Measurements from ENCODE around the gene KRTAP16-1. TPM values are rescaled to one million over a fixed set of nuclear protein-coding genes. Genes with fewer than 3 reads are reported as not detected.
"Not testable (repeated sequence)": the region's sequence is repeated elsewhere in the genome, so short reads cannot be mapped to it uniquely, and the experiment has no call there.

Gene KRTAP16-1
- polyA plus RNA-seq (ENCODE audit: insufficient read length): not detected

DNA sequence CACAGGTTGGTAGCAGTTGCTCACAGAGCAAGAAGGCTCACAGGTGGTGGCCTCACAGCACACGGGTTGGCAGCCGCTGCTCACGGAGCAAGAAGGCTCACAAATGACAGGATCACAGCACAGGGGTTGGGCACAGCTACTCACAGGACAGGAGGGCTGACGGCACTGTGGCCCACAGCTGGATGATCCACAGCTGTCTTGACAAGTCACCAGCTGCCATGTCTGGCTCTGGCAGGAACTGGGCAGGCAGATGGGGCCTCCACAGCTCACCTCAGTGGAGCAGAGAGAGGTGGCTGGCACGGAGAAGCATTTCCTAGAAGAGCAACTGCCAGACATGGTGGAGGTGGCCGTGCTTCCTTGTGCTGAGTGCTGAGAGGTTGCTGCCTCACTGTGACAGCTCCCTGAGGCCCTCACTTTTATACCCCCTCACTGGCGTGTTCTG is at the start of gene KRTAP16-1:
TSS of gene KRTAP16-1 (minus strand) at position 392 of the 442 bp plus-strand sequence. CDS start at position 336, 56 bp downstream.
- no peak for DNase-seq (ENCODE audit: low read depth)

- no peak for DNase-seq (ENCODE audit: low read depth)
These were observed 45.4 kb upstream of the KRTAP16-1 start for GRCh38 chr17:41354536-41354935.

GRCh38 chr17:41352597-41353366 is 43.7 kb upstream of the KRTAP16-1 start:
- DNase-seq (ENCODE audit: low read depth): no peak

GRCh38 chr17:41351177-41351576 is 42.1 kb upstream of the KRTAP16-1 start:
- no peak for DNase-seq (ENCODE audit: low read depth)

DNA sequence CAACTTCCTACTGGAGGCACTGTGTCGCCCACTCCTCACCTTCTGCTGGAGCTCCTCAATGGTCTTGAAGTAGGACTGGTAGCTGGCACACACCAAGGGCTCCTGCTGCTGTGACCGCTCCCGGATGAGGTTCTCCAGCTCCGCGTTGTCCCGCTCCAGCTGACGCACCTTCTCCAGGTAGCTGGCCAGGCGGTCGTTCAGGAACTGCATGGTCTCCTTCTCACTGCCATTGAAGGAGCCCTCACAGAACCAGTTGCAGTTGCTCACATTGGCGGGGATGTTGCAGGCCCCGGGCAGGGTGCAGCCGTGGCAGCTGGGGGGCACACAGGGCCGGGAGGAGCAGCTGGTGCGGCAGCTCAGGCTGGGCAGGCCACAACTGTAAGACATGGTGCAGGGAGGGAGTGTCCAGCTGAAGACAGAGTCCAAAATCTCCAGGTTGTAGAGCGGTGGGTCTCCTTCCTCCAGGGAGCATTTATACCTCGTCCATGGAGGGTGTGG is 41.3 kb upstream of the KRTAP16-1 start, which contains the start of gene KRT33A:
TSS of gene KRT33A (minus strand) at position 448 of the 498 bp plus-strand sequence. CDS start at position 387, 61 bp downstream.
- DNase-seq (ENCODE audit: low read depth): not testable (repeated sequence)

DNA sequence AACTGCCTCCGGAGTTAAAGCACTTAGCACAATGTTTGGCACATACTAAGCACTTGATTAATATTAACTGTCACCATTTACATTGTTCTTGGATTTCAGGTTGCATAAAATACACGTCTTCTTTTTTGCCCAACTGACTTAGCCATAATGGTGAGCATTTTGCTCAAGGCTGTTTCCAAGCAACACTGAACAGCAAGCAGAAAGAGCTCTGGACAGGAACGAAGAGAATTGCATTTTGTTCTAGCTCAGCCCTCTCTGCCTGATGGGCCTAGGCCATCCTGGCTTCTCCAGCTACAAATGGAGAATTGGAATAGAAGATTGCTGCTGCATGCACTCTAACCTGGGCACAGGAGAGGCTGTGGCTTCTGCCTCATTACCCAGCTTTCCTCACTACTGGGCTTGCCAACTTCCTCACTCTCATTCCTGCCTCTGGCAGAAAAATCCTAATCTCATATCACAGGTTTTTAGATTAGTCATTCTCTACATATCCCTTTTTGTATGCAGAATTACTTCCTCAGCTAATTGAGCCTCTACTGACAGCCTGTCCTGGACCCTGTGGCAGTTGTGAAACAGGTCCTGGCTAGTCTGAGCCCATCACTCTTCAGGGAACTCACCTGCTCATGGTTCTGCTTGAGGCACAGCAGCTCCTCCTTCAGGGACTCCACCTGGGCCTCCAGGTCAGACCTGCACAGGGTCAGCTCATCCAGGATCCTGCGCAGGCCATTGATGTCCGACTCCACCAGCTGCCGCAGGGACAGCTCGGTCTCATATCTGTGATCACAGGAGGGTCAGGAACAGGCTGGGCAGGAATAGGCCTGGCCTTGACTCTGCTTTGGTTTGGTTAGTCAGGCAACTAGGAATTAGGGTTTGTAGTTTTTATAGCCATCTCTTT is 39.0 kb upstream of the KRTAP16-1 start:
- DNase-seq (ENCODE audit: low read depth): no peak

DNA sequence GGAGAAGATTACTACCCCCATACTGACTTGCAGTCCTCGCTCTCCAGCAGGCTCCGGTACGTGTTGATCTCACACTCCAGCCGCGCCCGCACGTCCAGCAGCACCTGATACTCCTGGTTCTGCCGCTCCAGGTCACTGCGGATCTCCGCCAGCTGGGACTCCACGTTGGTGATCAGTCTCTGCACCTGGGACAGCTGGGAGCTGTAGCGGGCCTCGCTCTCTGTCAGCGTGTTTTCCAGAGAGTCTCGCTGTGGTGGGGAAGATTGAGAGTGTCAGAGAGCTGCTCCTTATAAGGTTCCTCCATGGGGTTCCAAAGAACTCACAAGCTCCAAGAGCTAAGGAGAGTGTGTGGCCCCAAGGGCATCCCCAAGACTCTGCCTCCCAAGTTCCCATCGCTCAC is 37.3 kb upstream of the KRTAP16-1 start:
- DNase-seq (ENCODE audit: low read depth): not testable (repeated sequence)

DNA sequence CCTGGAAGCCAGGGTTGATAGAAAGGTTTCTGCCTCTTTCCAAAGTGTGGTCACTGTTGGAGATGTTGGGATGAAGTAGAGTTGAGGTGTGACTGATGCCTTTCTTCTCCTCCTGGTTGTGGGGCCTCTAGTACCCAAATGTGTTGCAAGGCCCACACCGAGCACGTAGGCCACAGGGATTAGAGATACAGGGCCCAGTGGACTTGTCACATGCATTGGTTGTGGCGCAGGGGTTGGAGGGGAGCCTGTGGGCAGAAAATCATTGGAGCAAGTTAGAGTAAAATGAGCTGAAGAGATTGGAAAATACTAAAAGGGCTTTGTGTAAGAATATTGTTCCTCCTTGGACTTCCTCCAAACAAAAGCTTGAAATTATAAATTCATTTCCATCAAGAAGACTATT is 36.9 kb upstream of the KRTAP16-1 start:
- no peak for DNase-seq (ENCODE audit: low read depth)

DNA sequence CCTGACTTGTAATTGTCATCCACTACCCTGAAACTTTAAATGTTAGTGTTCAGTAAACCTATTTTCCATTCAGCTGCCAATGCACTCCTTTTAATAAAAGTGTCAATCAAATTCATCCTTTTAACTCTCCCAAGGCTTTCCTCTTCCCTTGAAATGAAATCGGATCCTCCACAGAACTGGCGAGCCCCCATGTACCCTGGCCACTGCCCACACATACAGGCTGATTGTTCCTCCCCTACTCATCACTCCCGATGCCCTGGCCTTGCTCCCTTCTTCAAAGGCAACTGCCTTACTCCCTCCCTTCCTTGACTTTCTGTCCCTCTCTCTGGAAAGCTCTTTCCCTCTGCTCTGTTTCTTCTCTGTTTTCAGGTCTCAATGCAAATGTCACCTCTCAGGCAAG is 33.9 kb upstream of the KRTAP16-1 start:
- DNase-seq (ENCODE audit: low read depth): no peak

GRCh38 chr17:41340934-41341861 is 32.1 kb upstream of the KRTAP16-1 start:
- no peak for DNase-seq (ENCODE audit: low read depth)

- DNase-seq (ENCODE audit: low read depth): no peak
These were observed 31.4 kb upstream of the KRTAP16-1 start for GRCh38 chr17:41340494-41340893.

GRCh38 chr17:41339571-41340172 is 30.6 kb upstream of the KRTAP16-1 start:
- DNase-seq (ENCODE audit: low read depth): no peak

GRCh38 chr17:41338961-41339485 is 29.9 kb upstream of the KRTAP16-1 start:
- DNase-seq (ENCODE audit: low read depth): no peak

- no peak for DNase-seq (ENCODE audit: low read depth)
These were observed 26.6 kb upstream of the KRTAP16-1 start for GRCh38 chr17:41335747-41336146.

- no peak for DNase-seq (ENCODE audit: low read depth)
These were observed 25.5 kb upstream of the KRTAP16-1 start for GRCh38 chr17:41334385-41335305.

- no peak for DNase-seq (ENCODE audit: low read depth)
These were observed 24.7 kb upstream of the KRTAP16-1 start for GRCh38 chr17:41333836-41334235.

- no peak for DNase-seq (ENCODE audit: low read depth)
These were observed 24.0 kb upstream of the KRTAP16-1 start for GRCh38 chr17:41333098-41333497.

- DNase-seq (ENCODE audit: low read depth): no peak
These were observed 23.1 kb upstream of the KRTAP16-1 start for GRCh38 chr17:41332239-41332638.

GRCh38 chr17:41331606-41332005 is 22.5 kb upstream of the KRTAP16-1 start:
- no peak for DNase-seq (ENCODE audit: low read depth)

All from forelimb muscle (tissue), 1 donor.